Measurements from ENCODE around the gene ITGA1.
"Not testable (repeated sequence)": the region's sequence is repeated elsewhere in the genome, so short reads cannot be mapped to it uniquely, and the experiment has no call there.

The ITGA1 gene

DNA sequence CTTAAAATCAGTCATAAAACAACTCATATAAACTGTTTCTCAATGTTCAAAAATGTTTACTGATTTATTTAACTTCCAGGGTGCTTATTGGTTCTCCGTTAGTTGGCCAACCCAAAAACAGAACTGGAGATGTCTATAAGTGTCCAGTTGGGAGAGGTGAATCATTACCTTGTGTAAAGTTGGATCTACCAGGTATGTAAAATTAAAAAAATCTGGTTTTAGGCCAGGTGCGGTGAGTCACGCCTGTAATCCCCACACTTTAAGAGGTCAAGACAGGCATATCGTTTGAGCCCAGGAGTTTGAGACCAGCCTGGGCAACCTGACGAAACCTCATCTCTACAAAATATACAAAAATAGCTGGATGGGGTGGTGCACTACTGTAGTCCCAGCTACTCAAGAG lies 73.7 kb downstream of the ITGA1 start:
- intact Hi-C loops (cut with micrococcal nuclease) = no loop called here
- H3K27ac Mint-ChIP-seq = no peak overlapping the region
- no peak overlapping the region for H3K4me3 Mint-ChIP-seq
- H3K27me3 Mint-ChIP-seq = no peaks in the 10 kb centered on the region
- H3K9me3 Mint-ChIP-seq = no peaks in the 10 kb centered on the region
- H3K4me1 Mint-ChIP-seq (ENCODE audit: low read depth) = peaks cover 8% of the 10 kb centered on the region
- no peaks in the 10 kb centered on the region for H3K36me3 Mint-ChIP-seq (ENCODE audit: low read depth)

- Mint-ChIP-seq H3K27me3 (no peaks in the 10 kb centered on the region), H3K27ac (no peak overlapping the region), H3K9me3 (no peaks in the 10 kb centered on the region), H3K4me3 (no peak overlapping the region), H3K36me3 (ENCODE audit: low read depth) (no peaks in the 10 kb centered on the region), H3K4me1 (ENCODE audit: low read depth) (peaks cover 8% of the 10 kb centered on the region)
- intact Hi-C loops (cut with micrococcal nuclease) = no loop called here
Measured at GRCh38 chr5:52863715-52864290, 76.1 kb downstream of the ITGA1 start.

DNA sequence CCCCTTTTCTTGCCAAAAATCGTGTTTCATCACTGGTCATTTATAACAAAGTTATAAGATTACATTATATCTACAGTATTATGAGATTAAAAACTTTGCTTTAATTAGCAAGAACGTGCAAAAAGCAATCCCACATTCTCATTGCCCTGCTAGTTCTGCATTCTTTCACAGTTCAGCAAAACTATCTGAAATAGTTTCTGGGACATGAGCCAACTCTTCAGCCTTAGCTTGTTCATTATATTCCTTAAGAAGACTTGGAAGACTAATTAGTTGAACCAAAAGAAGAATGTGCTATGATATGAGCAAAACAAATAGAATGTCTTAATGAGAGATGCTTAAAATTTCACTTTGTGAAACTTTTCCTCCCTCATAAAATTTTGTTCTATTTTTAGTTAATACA lies 76.7 kb downstream of the ITGA1 start:
- peaks cover 8% of the 10 kb centered on the region for H3K4me1 Mint-ChIP-seq (ENCODE audit: low read depth)
- no peaks in the 10 kb centered on the region for H3K9me3 Mint-ChIP-seq
- no peak overlapping the region for H3K27ac Mint-ChIP-seq
- no peaks in the 10 kb centered on the region for H3K36me3 Mint-ChIP-seq (ENCODE audit: low read depth)
- intact Hi-C loops (cut with micrococcal nuclease) = no loop called here
- no peak overlapping the region for H3K4me3 Mint-ChIP-seq
- no peaks in the 10 kb centered on the region for H3K27me3 Mint-ChIP-seq

DNA sequence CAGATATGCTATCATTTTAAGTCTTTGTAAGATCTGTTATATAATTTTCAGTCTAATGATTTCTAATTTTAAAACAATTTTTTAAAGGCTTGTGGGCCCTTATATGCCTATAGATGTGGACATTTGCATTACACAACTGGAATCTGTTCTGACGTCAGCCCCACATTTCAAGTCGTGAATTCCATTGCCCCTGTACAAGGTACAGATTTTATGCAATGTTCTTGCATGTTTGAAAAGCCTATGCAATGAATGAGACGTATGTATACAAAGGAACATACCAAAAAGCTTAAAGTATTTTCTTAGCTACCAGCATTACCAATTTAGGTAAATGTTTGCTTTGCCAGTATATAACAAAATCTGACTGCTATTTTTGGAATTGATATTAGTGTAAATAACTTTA lies 77.2 kb downstream of the ITGA1 start:
- peaks cover 8% of the 10 kb centered on the region for H3K4me1 Mint-ChIP-seq (ENCODE audit: low read depth)
- intact Hi-C loops (cut with micrococcal nuclease) = no loop called here
- H3K4me3 Mint-ChIP-seq = no peak overlapping the region
- no peak overlapping the region for H3K27ac Mint-ChIP-seq
- H3K36me3 Mint-ChIP-seq (ENCODE audit: low read depth) = no peaks in the 10 kb centered on the region
- H3K27me3 Mint-ChIP-seq = no peaks in the 10 kb centered on the region
- no peaks in the 10 kb centered on the region for H3K9me3 Mint-ChIP-seq

DNA sequence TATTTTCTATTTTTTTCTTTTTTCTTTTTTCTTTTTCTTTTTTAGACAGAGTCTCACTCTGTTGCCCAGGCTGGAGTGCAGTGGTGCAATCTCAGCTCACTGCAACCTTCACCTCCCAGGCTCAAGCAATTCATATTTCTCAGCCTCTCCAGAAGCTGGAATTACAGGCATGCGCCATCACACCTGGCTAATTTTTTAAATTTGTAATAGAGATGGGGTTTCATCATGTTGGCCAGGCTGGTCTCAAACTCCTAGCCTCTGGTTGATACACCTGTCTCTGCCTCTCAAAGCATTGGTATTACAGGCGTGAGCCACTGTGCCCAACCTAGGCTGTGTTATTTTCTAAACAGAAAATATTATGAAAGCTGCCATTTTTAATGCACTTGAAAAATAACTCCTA lies 78.3 kb downstream of the ITGA1 start:
- H3K27ac Mint-ChIP-seq; H3K27me3 Mint-ChIP-seq; H3K4me3 Mint-ChIP-seq; H3K36me3 Mint-ChIP-seq (ENCODE audit: low read depth); H3K9me3 Mint-ChIP-seq; H3K4me1 Mint-ChIP-seq (ENCODE audit: low read depth); intact Hi-C loops (cut with micrococcal nuclease): not testable (repeated sequence)

DNA sequence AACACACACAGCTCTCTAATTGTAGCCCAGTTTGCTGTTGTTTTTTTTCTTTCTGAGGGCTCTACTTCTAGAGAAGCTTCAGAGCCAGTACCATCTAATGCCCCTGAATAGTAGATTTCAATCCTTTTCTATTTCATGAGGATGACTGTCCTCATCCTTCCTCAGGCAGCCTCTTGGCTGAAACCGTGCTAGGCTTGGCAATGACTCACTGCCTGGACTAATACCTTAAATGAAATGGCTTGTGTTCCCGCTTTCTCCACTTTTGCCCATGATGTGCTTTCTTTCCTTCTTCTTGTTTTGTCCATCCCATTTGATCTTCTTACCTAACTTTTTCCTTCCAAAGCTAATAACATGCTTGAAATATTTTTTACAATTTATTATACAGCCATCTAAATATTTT lies 80.1 kb downstream of the ITGA1 start:
- intact Hi-C loops (cut with micrococcal nuclease) = no loop called here
- Mint-ChIP-seq H3K36me3 (ENCODE audit: low read depth) (no peaks in the 10 kb centered on the region), H3K9me3 (no peaks in the 10 kb centered on the region)

GRCh38 chr5:52868417-52868816 lies 80.7 kb downstream of the ITGA1 start:
- Mint-ChIP-seq H3K27ac (no peak overlapping the region), H3K36me3 (ENCODE audit: low read depth) (no peaks in the 10 kb centered on the region), H3K4me1 (ENCODE audit: low read depth) (peaks cover 8% of the 10 kb centered on the region), H3K9me3 (no peaks in the 10 kb centered on the region), H3K27me3 (no peaks in the 10 kb centered on the region), H3K4me3 (no peak overlapping the region)
- intact Hi-C loops (cut with micrococcal nuclease) = no loop called here

More for the DNA sequence above, 80.1 kb downstream of the ITGA1 start:
- Mint-ChIP-seq H3K27ac (no peak overlapping the region), H3K27me3 (no peaks in the 10 kb centered on the region), H3K4me1 (ENCODE audit: low read depth) (peaks cover 8% of the 10 kb centered on the region), H3K4me3 (no peak overlapping the region)

DNA sequence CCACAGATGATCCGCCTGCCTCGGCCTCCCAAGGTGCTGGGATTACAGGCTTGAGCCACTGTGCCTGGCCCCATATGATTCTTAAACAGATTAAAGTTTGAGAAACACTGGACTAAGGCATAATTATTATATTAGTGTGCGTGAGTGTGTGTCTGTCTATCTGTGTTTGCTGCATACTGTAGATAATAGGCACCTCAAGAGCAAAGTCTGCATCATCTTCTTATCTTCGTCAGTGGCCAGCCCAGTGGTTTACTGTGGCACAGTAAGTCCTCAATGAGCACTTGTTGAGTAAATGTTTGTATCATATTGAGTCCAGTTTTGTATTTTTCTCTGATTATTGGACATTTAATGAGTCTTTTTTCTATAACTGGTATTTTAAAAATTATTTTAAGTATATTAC lies 81.7 kb downstream of the ITGA1 start:
- Mint-ChIP-seq H3K4me1 (ENCODE audit: low read depth) (no peaks in the 10 kb centered on the region), H3K27me3 (no peaks in the 10 kb centered on the region), H3K36me3 (ENCODE audit: low read depth) (no peaks in the 10 kb centered on the region), H3K4me3 (no peak overlapping the region), H3K27ac (no peak overlapping the region), H3K9me3 (no peaks in the 10 kb centered on the region)
- intact Hi-C loops (cut with micrococcal nuclease) = no loop called here

GRCh38 chr5:52870448-52870847 lies 82.7 kb downstream of the ITGA1 start:
- intact Hi-C loops (cut with micrococcal nuclease) = no loop called here
- no peaks in the 10 kb centered on the region for H3K36me3 Mint-ChIP-seq (ENCODE audit: low read depth)
- no peak overlapping the region for H3K27ac Mint-ChIP-seq
- H3K4me3 Mint-ChIP-seq = no peak overlapping the region
- H3K9me3 Mint-ChIP-seq = no peaks in the 10 kb centered on the region
- no peaks in the 10 kb centered on the region for H3K27me3 Mint-ChIP-seq
- peaks cover under 1% of the 10 kb centered on the region for H3K4me1 Mint-ChIP-seq (ENCODE audit: low read depth)

GRCh38 chr5:52875827-52876226 lies 88.1 kb downstream of the ITGA1 start:
- no peaks in the 10 kb centered on the region for H3K9me3 Mint-ChIP-seq
- H3K27ac Mint-ChIP-seq = no peak overlapping the region
- peaks cover 7% of the 10 kb centered on the region for H3K4me1 Mint-ChIP-seq (ENCODE audit: low read depth)
- H3K36me3 Mint-ChIP-seq (ENCODE audit: low read depth) = no peaks in the 10 kb centered on the region
- no peak overlapping the region for H3K4me3 Mint-ChIP-seq
- intact Hi-C loops (cut with micrococcal nuclease) = no loop called here
- no peaks in the 10 kb centered on the region for H3K27me3 Mint-ChIP-seq

GRCh38 chr5:52876456-52876855 lies 88.7 kb downstream of the ITGA1 start:
- no peaks in the 10 kb centered on the region for H3K9me3 Mint-ChIP-seq
- H3K27me3 Mint-ChIP-seq = no peaks in the 10 kb centered on the region
- intact Hi-C loops (cut with micrococcal nuclease) = no loop called here
- H3K36me3 Mint-ChIP-seq (ENCODE audit: low read depth) = no peaks in the 10 kb centered on the region
- no peak overlapping the region for H3K27ac Mint-ChIP-seq
- H3K4me1 Mint-ChIP-seq (ENCODE audit: low read depth) = peaks cover 7% of the 10 kb centered on the region
- no peak overlapping the region for H3K4me3 Mint-ChIP-seq

GRCh38 chr5:52878656-52879055 lies 90.9 kb downstream of the ITGA1 start:
- H3K4me3 Mint-ChIP-seq = no peak overlapping the region
- intact Hi-C loops (cut with micrococcal nuclease) = no loop called here
- no peaks in the 10 kb centered on the region for H3K36me3 Mint-ChIP-seq (ENCODE audit: low read depth)
- H3K9me3 Mint-ChIP-seq = no peaks in the 10 kb centered on the region
- no peaks in the 10 kb centered on the region for H3K27me3 Mint-ChIP-seq
- H3K27ac Mint-ChIP-seq = no peak overlapping the region
- peaks cover 7% of the 10 kb centered on the region for H3K4me1 Mint-ChIP-seq (ENCODE audit: low read depth)

DNA sequence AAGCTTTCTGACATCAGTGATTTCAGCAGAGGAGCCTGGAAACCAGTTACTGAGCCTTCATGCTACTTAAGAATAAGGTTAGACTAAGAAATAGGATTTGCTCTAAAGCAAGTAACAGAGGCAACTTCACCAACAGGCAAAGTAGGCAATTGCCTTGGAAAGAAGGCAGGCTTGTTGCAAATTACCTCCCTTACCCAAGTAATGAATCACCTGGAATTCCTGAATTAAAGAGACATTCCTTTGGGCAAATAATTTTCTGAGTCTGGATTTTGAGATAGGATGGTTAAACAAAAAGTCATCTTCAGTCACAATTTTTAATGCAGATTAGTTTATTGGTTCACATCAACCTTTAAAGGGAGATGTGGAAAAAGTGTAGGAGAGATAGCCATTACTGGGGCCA lies 92.8 kb downstream of the ITGA1 start:
- Mint-ChIP-seq H3K4me3 (no peak overlapping the region), H3K27ac (no peak overlapping the region), H3K4me1 (ENCODE audit: low read depth) (peaks cover 6% of the 10 kb centered on the region), H3K9me3 (no peaks in the 10 kb centered on the region), H3K27me3 (no peaks in the 10 kb centered on the region), H3K36me3 (ENCODE audit: low read depth) (no peaks in the 10 kb centered on the region)
- intact Hi-C loops (cut with micrococcal nuclease) = no loop called here

DNA sequence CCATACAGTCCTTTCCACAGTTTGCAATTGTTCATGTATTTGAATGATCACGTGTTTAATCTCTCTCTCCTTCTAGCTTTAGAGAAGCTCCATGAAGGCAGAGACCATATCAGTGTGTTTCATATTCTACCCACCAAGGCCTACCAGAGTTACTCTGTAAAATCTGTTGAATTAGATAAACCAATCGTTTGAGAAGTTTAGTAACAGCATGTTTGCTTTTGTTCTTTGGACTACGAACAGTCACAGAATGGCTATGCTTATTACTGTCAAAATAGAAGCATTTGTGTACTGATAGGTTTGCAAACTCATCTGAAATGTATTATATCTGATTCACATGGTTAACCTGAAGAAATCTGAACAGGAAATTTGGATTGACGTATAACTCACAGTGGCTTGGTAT lies 93.8 kb downstream of the ITGA1 start:
- no peaks in the 10 kb centered on the region for H3K9me3 Mint-ChIP-seq
- no peaks in the 10 kb centered on the region for H3K36me3 Mint-ChIP-seq (ENCODE audit: low read depth)
- H3K27ac Mint-ChIP-seq = no peak overlapping the region
- H3K27me3 Mint-ChIP-seq = no peaks in the 10 kb centered on the region
- intact Hi-C loops (cut with micrococcal nuclease) = no loop called here
- H3K4me1 Mint-ChIP-seq (ENCODE audit: low read depth) = no peaks in the 10 kb centered on the region
- H3K4me3 Mint-ChIP-seq = no peak overlapping the region

GRCh38 chr5:52883110-52883509 lies 95.4 kb downstream of the ITGA1 start:
- Mint-ChIP-seq H3K27ac (no peak overlapping the region), H3K36me3 (ENCODE audit: low read depth) (no peaks in the 10 kb centered on the region), H3K4me1 (ENCODE audit: low read depth) (no peaks in the 10 kb centered on the region), H3K9me3 (no peaks in the 10 kb centered on the region), H3K4me3 (no peak overlapping the region), H3K27me3 (no peaks in the 10 kb centered on the region)
- intact Hi-C loops (cut with micrococcal nuclease) = no loop called here
